ENCODE results near the gene PAX5.

Gene PAX5

GRCh38 chr9:36937346-36937745, 96.7 kb downstream of the PAX5 start:
- Histone ChIP-seq H3K9me3 (ENCODE audit: severe bottlenecking) (no peaks in the 10 kb centered on the region), H3K4me3 (ENCODE audit: severe bottlenecking) (no peak overlapping the region), H3K4me1 (ENCODE audit: insufficient read depth, poor library complexity, severe bottlenecking) (peaks cover 11% of the 10 kb centered on the region), H3K36me3 (ENCODE audit: low read depth) (no peaks in the 10 kb centered on the region), H3K27ac (ENCODE audit: poor library complexity, severe bottlenecking) (no peak overlapping the region), H3K27me3 (ENCODE audit: insufficient read depth, poor library complexity, severe bottlenecking) (no peaks in the 10 kb centered on the region)
- DNase-seq (ENCODE audit: low spot score) (no peak), ATAC-seq (ENCODE audit: low read depth) (no peak)
- TF ChIP-seq CTCF (IDR thresholded peaks at IDR 0.05; ENCODE audit: poor library complexity, severe bottlenecking), result no peak

DNA sequence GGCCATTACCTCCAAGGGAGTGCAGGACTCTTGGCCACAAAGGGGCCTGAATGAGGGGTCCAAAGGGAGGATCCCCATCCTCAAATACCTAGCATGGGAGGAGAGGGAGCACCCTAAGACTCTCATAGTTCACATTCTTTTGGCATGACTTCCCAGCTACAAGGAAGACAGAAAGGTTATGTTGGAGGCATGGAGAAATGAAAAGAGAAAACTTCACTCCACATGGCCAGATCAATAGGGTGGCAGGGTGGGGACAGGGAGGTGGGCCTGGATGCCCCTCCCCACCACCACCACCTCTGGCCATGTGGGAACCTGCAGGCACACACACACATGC, 97.6 kb downstream of the PAX5 start:
- no peaks in the 10 kb centered on the region for H3K36me3 ChIP-seq (ENCODE audit: low read depth)
- no peak overlapping the region for H3K27ac ChIP-seq (ENCODE audit: poor library complexity, severe bottlenecking)

GRCh38 chr9:36935768-36936497, 98.1 kb downstream of the PAX5 start:
- TF ChIP-seq CTCF (IDR thresholded peaks at IDR 0.05; ENCODE audit: poor library complexity, severe bottlenecking), result no peak
- DNase-seq (ENCODE audit: low spot score), result no peak
- no peaks in the 10 kb centered on the region for H3K9me3 ChIP-seq (ENCODE audit: severe bottlenecking)
- no peak overlapping the region for H3K4me3 ChIP-seq (ENCODE audit: severe bottlenecking)
- H3K36me3 ChIP-seq (ENCODE audit: low read depth), result no peaks in the 10 kb centered on the region
- H3K4me1 ChIP-seq (ENCODE audit: insufficient read depth, poor library complexity, severe bottlenecking), result peaks cover 11% of the 10 kb centered on the region
- H3K27ac ChIP-seq (ENCODE audit: poor library complexity, severe bottlenecking), result no peak overlapping the region
- H3K27me3 ChIP-seq (ENCODE audit: insufficient read depth, poor library complexity, severe bottlenecking), result no peaks in the 10 kb centered on the region
- peak; percentile 29; the same call in 1 of the 3 replicates for ATAC-seq (ENCODE audit: low read depth)

More for the DNA sequence above, 97.6 kb downstream of the PAX5 start:
- ATAC-seq (ENCODE audit: low read depth) (peak; percentile 58), DNase-seq (ENCODE audit: low spot score) (no peak)
- Histone ChIP-seq H3K4me1 (ENCODE audit: insufficient read depth, poor library complexity, severe bottlenecking) (peaks cover 11% of the 10 kb centered on the region), H3K27me3 (ENCODE audit: insufficient read depth, poor library complexity, severe bottlenecking) (no peaks in the 10 kb centered on the region), H3K4me3 (ENCODE audit: severe bottlenecking) (no peak overlapping the region), H3K9me3 (ENCODE audit: severe bottlenecking) (no peaks in the 10 kb centered on the region)
- no peak for TF ChIP-seq CTCF (IDR thresholded peaks at IDR 0.05; ENCODE audit: poor library complexity, severe bottlenecking)

DNA sequence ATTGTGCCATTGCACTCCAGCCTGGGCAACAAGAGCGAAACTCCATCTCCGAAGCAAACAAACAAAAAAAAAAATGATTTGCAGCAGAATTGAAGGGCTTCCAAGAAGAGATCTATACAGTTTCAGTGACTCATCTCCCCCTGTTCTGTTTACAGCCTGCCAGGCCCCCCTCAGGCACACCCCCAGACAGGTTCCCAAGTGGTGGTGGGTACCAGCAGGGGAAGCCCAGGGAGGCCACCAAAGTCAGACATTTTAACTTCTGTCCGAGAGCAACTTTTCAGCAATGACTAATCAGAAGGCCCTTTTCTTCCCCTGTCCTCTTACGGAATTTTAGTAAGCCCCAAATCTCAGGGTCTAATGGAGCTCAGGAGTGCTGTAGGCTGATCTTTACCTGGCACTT, 98.7 kb downstream of the PAX5 start:
- no peak overlapping the region for H3K4me3 ChIP-seq (ENCODE audit: severe bottlenecking)
- ATAC-seq (ENCODE audit: low read depth), result no peak
- H3K9me3 ChIP-seq (ENCODE audit: severe bottlenecking), result no peaks in the 10 kb centered on the region
- no peak for TF ChIP-seq CTCF (IDR thresholded peaks at IDR 0.05; ENCODE audit: poor library complexity, severe bottlenecking)
- no peak overlapping the region for H3K27ac ChIP-seq (ENCODE audit: poor library complexity, severe bottlenecking)
- H3K36me3 ChIP-seq (ENCODE audit: low read depth), result no peaks in the 10 kb centered on the region
- H3K27me3 ChIP-seq (ENCODE audit: insufficient read depth, poor library complexity, severe bottlenecking), result no peaks in the 10 kb centered on the region
- peaks cover 11% of the 10 kb centered on the region for H3K4me1 ChIP-seq (ENCODE audit: insufficient read depth, poor library complexity, severe bottlenecking)
- no peak for DNase-seq (ENCODE audit: low spot score)

DNA sequence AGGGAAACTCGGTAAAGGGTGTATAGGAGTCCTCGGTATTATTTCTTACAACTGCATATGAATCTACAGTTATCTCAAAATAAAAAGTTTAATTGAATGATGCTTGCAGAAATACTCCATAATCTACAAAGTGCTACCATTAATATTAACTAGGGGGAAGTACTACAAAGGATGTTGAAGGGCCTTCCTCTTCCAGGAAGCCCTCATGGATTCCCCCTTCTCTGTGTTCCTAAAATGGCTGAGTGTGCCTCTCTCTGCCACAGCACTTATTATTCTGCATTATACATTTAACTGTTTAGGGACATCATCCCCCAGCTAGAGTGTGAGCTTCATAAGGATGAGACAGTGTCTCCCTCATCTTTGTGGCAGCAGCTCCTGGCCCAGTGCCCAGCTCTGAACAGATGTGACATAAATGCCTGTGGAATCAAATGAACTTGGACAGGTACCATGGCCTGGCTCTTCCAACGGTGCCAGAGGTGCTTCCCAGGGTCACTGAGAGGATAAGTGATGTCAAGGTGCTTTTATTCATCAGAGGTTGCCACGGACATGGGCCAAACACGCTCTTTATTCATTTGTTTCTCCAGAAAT, 99.5 kb downstream of the PAX5 start:
- no peak overlapping the region for H3K4me3 ChIP-seq (ENCODE audit: severe bottlenecking)
- no peaks in the 10 kb centered on the region for H3K9me3 ChIP-seq (ENCODE audit: severe bottlenecking)
- H3K27ac ChIP-seq (ENCODE audit: poor library complexity, severe bottlenecking), result no peak overlapping the region
- ATAC-seq (ENCODE audit: low read depth), result no peak
- no peak for DNase-seq (ENCODE audit: low spot score)
- peaks cover 11% of the 10 kb centered on the region for H3K4me1 ChIP-seq (ENCODE audit: insufficient read depth, poor library complexity, severe bottlenecking)
- H3K27me3 ChIP-seq (ENCODE audit: insufficient read depth, poor library complexity, severe bottlenecking), result no peaks in the 10 kb centered on the region
- H3K36me3 ChIP-seq (ENCODE audit: low read depth), result no peaks in the 10 kb centered on the region
- no peak for TF ChIP-seq CTCF (IDR thresholded peaks at IDR 0.05; ENCODE audit: poor library complexity, severe bottlenecking)

All from RWPE2 (cell line).